ENCODE data around the gene CCDC195.
"Not testable (repeated sequence)": the region's sequence is repeated elsewhere in the genome, so short reads cannot be mapped to it uniquely, and the experiment has no call there.

CCDC195 gene

DNA sequence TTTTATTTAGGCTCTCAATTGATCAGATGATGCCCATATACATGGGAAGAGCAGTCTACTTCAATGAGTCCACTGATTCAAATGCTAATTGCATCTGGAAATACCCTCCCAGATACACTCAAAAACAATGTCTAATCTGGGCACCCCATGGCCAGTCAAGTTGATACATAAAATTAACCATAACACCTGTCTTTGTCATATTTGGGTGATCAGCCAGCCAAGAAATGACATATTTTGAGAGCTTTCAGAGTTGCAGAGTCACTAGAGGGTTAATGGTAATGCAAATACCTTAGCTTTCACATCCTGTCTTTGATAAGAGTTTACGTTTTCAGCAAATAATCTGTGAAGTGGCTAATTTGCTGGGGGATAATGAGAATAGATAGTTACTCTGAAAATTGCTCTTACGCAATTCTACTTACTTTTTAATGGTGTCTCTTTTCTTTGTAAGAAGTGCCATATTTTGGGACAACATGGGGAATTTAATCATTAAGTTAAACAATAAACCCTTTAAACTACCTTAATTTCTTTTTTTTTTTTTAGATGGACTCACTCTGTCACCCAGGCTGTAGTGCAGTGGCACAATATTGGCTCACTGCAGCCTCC is 49.1 kb downstream of the CCDC195 start:
- peak overlapping the region; percentile 14; the same call in 1 of the 2 replicates for H3K9ac ChIP-seq (ENCODE audit: low read length)
- no peaks in the 10 kb centered on the region for H3F3A ChIP-seq (ENCODE audit: insufficient read depth, low read length)
- H3K4me3 ChIP-seq (ENCODE audit: low read depth, low read length, poor library complexity, severe bottlenecking), result peak overlapping the region; percentile 14
- no peaks in the 10 kb centered on the region for H3K36me3 ChIP-seq (ENCODE audit: insufficient read depth, low read length)
- no peaks in the 10 kb centered on the region for H3K9me2 ChIP-seq (ENCODE audit: low read depth, low read length)
- TF ChIP-seq, protein P1, sequence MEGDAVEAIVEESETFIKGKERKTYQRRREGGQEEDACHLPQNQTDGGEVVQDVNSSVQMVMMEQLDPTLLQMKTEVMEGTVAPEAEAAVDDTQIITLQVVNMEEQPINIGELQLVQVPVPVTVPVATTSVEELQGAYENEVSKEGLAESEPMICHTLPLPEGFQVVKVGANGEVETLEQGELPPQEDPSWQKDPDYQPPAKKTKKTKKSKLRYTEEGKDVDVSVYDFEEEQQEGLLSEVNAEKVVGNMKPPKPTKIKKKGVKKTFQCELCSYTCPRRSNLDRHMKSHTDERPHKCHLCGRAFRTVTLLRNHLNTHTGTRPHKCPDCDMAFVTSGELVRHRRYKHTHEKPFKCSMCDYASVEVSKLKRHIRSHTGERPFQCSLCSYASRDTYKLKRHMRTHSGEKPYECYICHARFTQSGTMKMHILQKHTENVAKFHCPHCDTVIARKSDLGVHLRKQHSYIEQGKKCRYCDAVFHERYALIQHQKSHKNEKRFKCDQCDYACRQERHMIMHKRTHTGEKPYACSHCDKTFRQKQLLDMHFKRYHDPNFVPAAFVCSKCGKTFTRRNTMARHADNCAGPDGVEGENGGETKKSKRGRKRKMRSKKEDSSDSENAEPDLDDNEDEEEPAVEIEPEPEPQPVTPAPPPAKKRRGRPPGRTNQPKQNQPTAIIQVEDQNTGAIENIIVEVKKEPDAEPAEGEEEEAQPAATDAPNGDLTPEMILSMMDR (IDR thresholded peaks at IDR 0.05; ENCODE audit: low read length), result no peak
- TF ChIP-seq EZH2 (IDR thresholded peaks at IDR 0.05; ENCODE audit: borderline replicate concordance, low read length), result no peak
- H2AFZ ChIP-seq (ENCODE audit: low read length), result no peak overlapping the region
- peak overlapping the region; percentile 84 for H3K27ac ChIP-seq (ENCODE audit: low read depth, low read length, poor library complexity, severe bottlenecking)
- peak overlapping the region; percentile 53 for H3K4me2 ChIP-seq (ENCODE audit: low read length)
- no peaks in the 10 kb centered on the region for H3K27me3 ChIP-seq (ENCODE audit: insufficient read depth, low read length)
- H3K79me2 ChIP-seq (ENCODE audit: insufficient read depth, low read length), result no peaks in the 10 kb centered on the region
- H3K9me3 ChIP-seq (ENCODE audit: low read length), result no peaks in the 10 kb centered on the region
- H3K4me1 ChIP-seq (ENCODE audit: insufficient read depth, low read length, severe bottlenecking), result peaks cover 42% of the 10 kb centered on the region
- H4K20me1 ChIP-seq (ENCODE audit: insufficient read depth, low read length), result no peaks in the 10 kb centered on the region

- not testable (repeated sequence) for H3K9ac ChIP-seq (ENCODE audit: low read length); H3K9me3 ChIP-seq (ENCODE audit: low read length); H3K27me3 ChIP-seq (ENCODE audit: insufficient read depth, low read length); H3K79me2 ChIP-seq (ENCODE audit: insufficient read depth, low read length); H3K36me3 ChIP-seq (ENCODE audit: insufficient read depth, low read length); H3K4me3 ChIP-seq (ENCODE audit: low read depth, low read length, poor library complexity, severe bottlenecking); H4K20me1 ChIP-seq (ENCODE audit: insufficient read depth, low read length); H3F3A ChIP-seq (ENCODE audit: insufficient read depth, low read length); H2AFZ ChIP-seq (ENCODE audit: low read length); H3K4me2 ChIP-seq (ENCODE audit: low read length); H3K27ac ChIP-seq (ENCODE audit: low read depth, low read length, poor library complexity, severe bottlenecking); H3K9me2 ChIP-seq (ENCODE audit: low read depth, low read length)
- peaks cover 39% of the 10 kb centered on the region for H3K4me1 ChIP-seq (ENCODE audit: insufficient read depth, low read length, severe bottlenecking)
Measured at GRCh38 chr2:224663322-224663721, 52.8 kb downstream of the CCDC195 start.

- peaks cover 23% of the 10 kb centered on the region for H3K4me1 ChIP-seq (ENCODE audit: insufficient read depth, low read length, severe bottlenecking)
- H3K9me3 ChIP-seq (ENCODE audit: low read length); H3K36me3 ChIP-seq (ENCODE audit: insufficient read depth, low read length); H4K20me1 ChIP-seq (ENCODE audit: insufficient read depth, low read length); H3F3A ChIP-seq (ENCODE audit: insufficient read depth, low read length); H3K79me2 ChIP-seq (ENCODE audit: insufficient read depth, low read length); H3K9me2 ChIP-seq (ENCODE audit: low read depth, low read length); H3K27me3 ChIP-seq (ENCODE audit: insufficient read depth, low read length); H2AFZ ChIP-seq (ENCODE audit: low read length); H3K4me2 ChIP-seq (ENCODE audit: low read length); H3K9ac ChIP-seq (ENCODE audit: low read length); H3K27ac ChIP-seq (ENCODE audit: low read depth, low read length, poor library complexity, severe bottlenecking); H3K4me3 ChIP-seq (ENCODE audit: low read depth, low read length, poor library complexity, severe bottlenecking): not testable (repeated sequence)
Measured at GRCh38 chr2:224661708-224662107, 54.5 kb downstream of the CCDC195 start.

- Histone ChIP-seq H3K36me3 (ENCODE audit: insufficient read depth, low read length) (no peaks in the 10 kb centered on the region), H3K4me1 (ENCODE audit: insufficient read depth, low read length, severe bottlenecking) (peaks cover 10% of the 10 kb centered on the region), H3K79me2 (ENCODE audit: insufficient read depth, low read length) (no peaks in the 10 kb centered on the region), H3K27me3 (ENCODE audit: insufficient read depth, low read length) (no peaks in the 10 kb centered on the region), H3F3A (ENCODE audit: insufficient read depth, low read length) (no peaks in the 10 kb centered on the region), H2AFZ (ENCODE audit: low read length) (no peak overlapping the region), H3K9me2 (ENCODE audit: low read depth, low read length) (no peaks in the 10 kb centered on the region), H3K4me2 (ENCODE audit: low read length) (peak overlapping the region; percentile 53; the same call in 1 of the 2 replicates), H3K27ac (ENCODE audit: low read depth, low read length, poor library complexity, severe bottlenecking) (no peak overlapping the region), H3K9me3 (ENCODE audit: low read length) (0 out of 2 replicates have a peak, but pooled peaks cover 2% of the 10 kb centered on the region), H4K20me1 (ENCODE audit: insufficient read depth, low read length) (no peaks in the 10 kb centered on the region), H3K4me3 (ENCODE audit: low read depth, low read length, poor library complexity, severe bottlenecking) (no peak overlapping the region), H3K9ac (ENCODE audit: low read length) (no peak overlapping the region)
- TF ChIP-seq EZH2 (IDR thresholded peaks at IDR 0.05; ENCODE audit: borderline replicate concordance, low read length), result no peak
- TF ChIP-seq, protein P1 (IDR thresholded peaks at IDR 0.05; ENCODE audit: low read length), result no peak
Measured at GRCh38 chr2:224659714-224660113, 56.5 kb downstream of the CCDC195 start.

Measured in OCI-LY1 (cell line).